NCI-H82 treated with DMSO at 0.1 percent for 48 hours (cell line): ENCODE measurements around the gene FLCN.

Experiments
- DNase-seq: peaks from one replicate; lab custom pipeline; 2025; ENCODE audit not compliant: unreplicated experiment; lab: John Stamatoyannopoulos, UW

The FLCN gene

GRCh38 chr17:17170346-17170985, 66.5 kb downstream of the FLCN start:
- DNase-seq = no peak

- DNase-seq = no peak
Observed at GRCh38 chr17:17169396-17169795, 67.6 kb downstream of the FLCN start.

GRCh38 chr17:17168401-17168800, 68.6 kb downstream of the FLCN start:
- DNase-seq = no peak

DNA sequence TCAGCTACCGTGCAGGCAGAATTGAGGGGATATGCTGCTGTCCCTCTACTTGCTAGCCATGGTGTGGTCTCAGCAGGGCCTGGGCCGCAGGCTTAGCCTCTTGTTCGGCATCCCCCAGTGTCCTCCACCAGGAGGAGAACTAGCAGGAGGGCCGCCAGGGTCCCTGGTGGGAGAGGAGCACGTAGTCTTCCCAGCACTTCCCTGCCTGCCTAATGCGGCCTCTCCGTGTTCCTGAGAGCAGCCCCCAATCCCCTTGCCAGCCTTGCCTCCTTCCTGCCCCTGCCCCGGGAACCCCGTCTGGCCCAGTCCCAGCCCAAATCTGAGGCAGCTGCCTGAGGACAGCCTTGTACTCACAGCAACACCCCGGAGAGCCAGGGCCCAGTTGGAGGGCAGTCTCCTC, 69.0 kb downstream of the FLCN start:
- DNase-seq = no peak

DNA sequence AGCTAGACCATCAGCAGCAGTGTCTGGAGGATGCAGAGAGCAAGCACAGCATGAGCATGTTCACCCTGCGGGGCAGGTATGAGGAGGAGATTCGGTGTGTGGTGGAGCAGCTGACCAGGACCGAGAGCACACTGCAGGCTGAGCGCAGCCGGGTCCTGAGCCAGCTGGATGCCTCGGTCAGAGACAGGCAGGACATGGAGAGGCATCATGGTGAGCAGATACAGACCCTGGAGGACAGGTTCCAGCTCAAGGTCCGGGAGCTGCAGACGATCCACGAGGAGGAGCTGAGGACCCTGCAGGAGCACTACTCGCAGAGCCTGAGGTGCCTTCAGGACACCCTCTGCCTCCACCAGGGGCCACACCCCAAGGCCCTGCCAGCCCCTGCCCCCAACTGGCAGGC, 69.6 kb downstream of the FLCN start:
- DNase-seq = no peak

DNA sequence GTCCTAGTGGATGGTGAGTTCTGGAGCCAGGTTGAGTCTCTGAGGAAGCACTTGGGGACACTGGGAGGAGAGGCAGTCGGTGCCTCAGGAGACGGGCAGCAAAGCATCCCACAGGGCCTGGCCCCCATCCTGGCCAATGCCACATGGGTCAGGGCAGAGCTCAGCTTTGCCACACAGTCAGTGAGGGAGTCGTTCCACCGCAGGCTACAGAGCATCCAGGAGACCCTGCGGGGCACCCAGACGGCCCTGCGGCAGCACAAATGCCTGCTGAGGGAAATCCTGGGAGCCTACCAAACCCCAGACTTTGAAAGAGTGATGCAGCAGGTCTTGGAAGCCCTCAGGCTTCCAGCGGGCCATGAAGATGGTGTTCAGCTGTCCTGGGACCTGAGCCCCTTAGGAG, 70.5 kb downstream of the FLCN start:
- no peak for DNase-seq

DNA sequence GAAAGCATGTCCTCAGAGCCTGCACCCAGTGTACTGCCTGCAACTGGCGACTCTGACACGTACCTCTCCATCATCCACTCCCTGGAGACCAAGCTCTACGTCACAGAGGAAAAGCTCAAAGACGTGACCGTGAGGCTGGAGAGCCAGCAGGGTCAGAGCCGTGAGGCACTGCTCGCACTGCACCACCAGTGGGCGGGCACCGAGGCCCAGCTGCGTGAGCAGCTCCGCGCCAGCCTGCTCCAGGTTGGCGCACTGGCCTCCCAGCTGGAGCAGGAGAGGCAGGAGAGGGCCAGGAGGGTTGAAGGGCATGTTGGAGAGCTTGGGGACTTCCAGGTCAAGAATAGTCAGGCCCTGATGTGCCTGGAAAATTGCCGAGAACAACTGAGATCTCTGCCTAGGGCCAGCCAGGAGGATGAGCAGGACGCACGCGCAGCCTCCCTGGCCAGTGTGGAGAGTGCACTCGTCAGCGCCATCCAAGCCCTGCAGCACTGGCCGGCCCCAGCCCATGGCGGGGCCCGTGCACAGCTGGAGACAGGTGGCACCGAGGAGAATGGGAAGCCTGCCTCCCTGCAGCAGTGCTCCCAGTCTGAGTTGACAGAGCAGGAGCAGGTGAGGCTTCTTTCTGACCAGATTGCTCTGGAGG, 71.2 kb downstream of the FLCN start:
- DNase-seq = no peak

- DNase-seq = no peak
Observed at GRCh38 chr17:17164676-17165075, 72.3 kb downstream of the FLCN start.

DNA sequence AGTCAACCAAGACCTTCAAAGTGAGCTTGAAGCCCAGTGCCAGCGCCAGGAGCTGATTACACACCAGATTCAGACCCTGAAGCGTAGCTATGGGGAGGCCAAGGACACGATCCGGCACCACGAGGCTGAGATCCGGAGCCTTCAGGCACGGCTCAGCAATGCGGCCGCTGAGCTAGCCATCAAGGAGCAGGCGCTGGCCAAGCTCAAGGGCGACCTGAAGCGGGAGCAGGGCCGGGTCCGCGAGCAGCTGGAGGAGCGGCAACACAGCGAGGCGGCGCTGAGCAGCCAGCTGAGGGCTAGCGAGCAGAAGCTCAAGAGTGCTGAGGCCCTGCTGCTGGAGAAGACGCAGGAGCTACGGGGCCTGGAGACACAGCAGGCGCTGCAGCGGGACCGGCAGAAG, 72.8 kb downstream of the FLCN start:
- DNase-seq = no peak
